ENCODE data around the gene S1PR3.

- TF ChIP-seq CTCF (conservative IDR thresholded peaks at IDR 0.05; ENCODE audit: low read length) (no peak), EZH2phosphoT487 (IDR thresholded peaks at IDR 0.05; ENCODE audit: borderline replicate concordance, low read depth, low read length) (no peak)
Measured at GRCh38 chr9:88949961-88950340, 41.3 kb upstream of the S1PR3 start.

Data from OCI-LY7 (cell line).